ENCODE measurements around the gene COL9A3.
A peak's percentile ranks its signal among the peaks of the same experiment; 100 is the strongest.
"Not testable (repeated sequence)": the region's sequence is repeated elsewhere in the genome, so short reads cannot be mapped to it uniquely, and the experiment has no call there.

The COL9A3 gene

DNA sequence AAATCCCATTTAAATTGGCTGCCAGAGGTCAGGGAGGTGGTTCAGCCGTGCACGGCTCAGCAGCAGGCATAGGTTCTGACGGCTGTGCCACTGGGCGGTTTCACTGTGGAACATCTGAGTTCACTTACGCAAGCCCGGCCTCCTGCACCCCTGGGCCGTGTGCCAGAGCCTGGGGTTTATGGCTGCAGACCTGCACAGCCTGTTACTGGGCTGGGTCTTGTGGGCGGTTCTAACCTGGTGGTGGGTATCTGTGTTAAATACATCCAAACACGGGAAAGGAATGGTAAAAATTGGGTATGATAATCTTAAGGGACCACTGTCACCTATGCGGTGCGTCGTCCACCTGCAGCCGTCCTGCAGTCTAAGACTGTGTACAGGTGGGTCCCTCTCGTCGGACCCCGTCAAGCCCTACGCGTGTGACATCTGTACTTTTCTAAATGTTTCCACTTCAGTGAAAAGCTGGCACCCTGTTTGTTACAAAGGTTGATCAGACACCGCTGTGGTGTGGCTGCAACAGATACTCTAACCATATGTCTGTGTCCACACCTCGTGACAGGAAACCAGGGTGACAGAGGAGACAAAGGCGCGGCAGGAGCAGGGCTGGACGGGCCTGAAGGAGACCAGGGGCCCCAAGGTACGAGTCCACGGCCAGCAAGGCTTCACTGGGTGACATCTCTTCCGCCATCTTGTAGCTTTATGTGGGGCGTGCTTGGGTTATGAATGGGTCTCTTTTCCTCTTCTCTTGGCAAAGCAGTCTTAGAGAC is 21.5 kb downstream of the COL9A3 start:
- DNase-seq = no peak

DNA sequence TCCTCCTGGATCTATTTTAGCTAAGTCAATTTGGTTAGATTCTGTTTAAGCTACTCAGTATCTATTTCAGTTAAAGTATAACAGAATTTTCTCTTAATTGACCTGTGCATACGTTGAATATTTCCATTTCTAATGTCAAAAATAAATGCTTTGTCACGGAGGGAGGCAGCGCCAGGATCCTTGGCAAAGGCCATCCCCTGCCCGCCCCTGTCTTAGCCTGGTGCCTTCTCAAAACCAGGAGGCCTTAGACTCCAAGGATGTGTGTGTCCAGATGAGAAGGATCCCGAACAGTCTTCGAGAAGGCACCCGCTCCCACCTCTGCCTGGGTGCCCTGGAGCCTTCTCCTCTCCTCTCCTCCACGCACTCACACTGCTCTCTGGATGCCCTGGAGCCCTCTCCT is 22.4 kb downstream of the COL9A3 start:
- no peak for DNase-seq

DNA sequence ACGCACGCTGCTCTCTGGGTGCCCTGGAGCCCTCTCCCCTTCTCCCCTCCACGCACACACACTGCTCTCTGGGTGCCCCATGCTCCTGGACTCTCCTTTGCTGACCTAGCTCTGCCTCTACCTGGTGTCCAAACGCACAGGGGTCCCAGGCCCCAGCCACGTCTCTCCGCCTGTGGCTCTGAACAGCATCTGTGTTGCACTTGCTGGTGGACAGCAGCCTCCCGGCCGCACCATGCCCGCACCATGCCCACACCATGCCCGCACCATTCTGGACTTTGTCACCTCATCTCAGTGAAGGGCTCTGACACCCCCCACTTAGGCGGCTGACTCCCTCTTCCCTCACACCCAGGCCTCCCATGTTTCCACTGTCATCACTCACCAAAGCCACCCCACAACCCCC is 23.0 kb downstream of the COL9A3 start:
- no peak for DNase-seq

DNA sequence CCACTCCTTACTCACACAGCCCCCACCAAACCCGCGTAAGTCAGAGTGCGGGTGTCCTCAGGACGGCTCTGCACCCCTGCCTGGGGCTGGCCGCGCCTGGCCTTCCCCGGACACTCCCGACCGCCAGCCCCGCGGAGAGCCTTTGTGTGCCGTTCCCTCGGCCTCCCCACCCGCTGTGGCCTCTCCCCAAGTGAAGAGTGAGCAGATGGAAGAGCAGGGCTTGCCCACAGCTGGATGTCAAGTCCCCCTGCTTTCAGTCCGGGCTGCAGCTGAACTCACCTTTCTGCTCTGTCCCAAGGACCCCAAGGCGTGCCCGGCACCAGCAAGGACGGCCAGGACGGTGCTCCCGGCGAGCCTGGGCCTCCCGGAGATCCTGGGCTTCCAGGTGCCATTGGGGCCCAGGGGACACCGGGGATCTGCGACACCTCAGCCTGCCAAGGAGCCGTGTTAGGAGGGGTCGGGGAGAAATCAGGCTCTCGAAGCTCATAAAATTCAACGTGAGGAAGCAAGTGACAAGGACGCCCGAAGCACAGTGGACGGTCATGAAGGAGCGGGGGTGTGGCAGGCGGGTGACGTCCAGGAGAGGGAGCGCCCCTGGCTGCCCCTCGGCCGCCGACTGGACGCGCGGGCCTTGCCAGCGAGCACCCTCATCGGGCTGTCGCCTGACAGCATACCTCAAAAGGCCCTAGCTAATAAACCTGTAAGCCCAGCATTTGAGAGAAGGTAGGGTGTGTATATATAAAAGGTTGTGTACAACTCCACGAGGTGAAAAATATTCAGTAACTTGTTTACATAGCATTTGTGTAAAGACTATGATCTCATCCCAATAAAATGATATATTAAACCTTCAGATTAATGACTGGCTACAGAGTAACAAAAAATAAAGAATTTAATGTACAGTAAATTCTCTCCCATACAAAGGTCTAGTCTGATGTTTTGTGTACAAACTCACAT is 23.7 kb downstream of the COL9A3 start:
- DNase-seq = no peak

DNA sequence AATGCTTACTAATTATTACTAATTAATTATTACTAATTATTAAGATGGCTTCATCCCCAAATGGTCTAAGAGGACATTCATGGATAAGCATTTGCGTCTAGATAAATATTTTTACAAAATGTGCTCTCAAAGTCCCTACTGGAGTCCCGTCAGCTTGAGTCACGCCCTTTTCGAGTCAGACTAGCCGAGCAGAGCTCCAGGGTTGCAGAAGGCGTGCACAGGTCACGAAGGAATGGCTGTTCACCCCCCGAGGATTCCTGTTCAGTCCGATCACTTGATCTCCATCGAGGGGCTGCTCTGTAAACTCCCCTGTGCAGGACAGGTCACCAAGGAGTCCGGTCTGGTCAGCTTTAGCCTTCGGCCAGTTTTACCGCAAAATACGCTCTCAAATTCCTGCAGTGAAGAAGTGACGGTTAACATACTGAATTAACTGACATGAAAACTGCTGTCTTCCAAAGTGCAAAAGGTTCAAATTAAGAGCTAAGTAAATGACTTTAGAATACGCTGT is 24.9 kb downstream of the COL9A3 start:
- no peak for DNase-seq

DNA sequence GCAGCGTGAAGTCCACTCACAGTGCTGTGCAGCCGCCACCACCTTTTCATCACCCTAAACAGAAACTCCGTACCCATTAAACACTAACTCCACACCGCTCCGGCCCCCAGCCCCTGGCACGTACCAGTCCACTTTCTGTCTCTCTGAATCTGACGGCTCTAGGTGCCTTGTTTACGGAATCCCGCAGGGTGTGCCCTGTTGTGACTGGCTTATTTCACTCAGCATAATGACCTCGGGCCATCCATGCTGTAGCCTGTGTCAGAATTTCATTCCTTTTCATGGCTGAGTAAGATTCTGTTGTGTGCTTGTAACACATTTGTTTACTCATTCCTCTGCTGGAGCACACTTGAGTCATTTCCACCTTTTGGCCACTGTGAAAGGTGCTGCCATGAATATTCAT is 26.8 kb downstream of the COL9A3 start:
- DNase-seq = no peak

DNA sequence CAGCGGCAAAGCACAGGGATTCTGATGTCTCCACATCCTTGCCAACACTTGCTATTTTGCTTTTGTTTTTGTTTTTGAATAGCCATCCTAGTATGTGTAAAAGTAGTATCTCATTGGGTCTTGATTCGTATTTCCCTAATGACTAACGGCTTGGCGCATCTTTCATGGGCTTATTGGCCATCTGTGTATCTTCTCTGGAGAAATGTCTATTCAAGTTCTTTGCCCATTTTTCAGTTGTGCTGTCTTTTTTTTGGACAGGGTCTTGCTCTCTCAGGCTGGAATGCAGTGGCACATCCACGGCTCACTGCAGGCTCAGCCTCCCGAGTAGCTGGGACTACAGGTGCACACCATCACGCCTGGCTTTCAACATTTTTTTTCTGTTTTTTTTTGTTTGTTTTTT is 27.3 kb downstream of the COL9A3 start:
- DNase-seq = no peak

DNA sequence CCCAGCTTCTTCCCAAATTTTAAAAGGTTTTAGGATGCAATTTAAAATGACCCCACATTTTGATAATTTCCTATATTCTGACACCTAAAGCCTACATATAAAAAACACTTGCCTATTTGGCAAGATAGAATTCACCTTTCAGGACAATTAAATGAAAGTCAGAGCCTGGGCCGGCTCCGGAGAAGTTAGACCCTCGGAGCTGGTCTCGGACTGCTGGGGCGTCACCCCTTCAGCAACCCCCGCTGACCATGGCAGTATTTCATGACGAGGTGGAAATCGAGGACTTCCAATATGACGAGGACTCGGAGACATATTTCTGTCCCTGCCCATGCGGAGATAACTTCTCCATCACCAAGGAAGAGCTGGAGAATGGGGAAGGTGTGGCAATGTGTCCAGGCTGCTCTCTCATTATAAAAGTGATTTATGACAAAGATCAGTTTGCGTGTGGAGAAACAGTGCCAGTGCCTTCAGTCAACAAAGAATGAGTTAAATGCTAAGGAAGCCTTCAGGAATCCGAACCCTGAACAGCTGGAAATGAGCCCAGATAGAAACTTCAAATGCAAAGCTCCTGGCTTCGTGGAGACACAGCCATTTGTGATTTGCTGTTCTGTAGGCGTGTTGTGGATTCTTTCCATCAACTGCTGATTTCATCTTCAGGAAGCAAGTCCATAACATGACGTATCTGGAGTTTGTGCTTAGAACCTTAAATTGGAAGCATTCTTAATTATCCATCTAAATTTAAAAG is 28.7 kb downstream of the COL9A3 start:
- peak; percentile 11 for DNase-seq

DNA sequence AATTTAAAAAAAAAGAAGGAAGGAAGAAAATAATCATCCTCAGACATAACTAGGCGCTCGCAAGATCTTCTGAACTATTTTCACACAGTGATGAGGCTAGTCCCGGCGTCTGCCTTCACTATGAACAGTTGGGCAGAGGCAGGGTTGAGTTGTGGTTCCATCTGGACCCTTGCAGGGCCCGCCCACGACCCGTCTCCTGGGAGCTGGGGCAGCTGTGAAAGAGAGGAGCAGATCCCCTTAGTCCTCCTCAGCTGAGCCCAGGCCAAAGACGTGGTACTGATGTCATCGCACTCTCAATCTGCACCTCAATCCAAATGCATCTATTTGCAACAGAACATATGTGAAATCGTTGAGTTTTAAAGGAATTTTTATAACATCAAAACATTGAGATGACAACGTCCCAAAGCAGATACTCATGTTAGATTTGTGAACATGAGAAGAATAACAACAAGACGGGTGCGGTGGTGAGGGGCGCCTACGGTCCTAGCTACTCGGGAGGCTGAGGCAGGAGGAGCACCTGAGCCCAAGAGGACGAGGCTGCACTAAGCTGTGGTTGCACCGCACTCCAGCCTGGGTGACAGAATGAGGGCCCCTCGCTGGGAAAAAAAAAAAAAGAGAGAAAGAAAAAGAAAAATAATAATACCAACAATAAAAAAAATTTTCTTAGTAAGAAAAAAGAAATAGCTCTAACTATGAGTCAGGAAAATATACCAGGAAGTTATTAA is 29.5 kb downstream of the COL9A3 start:
- DNase-seq = no peak

DNA sequence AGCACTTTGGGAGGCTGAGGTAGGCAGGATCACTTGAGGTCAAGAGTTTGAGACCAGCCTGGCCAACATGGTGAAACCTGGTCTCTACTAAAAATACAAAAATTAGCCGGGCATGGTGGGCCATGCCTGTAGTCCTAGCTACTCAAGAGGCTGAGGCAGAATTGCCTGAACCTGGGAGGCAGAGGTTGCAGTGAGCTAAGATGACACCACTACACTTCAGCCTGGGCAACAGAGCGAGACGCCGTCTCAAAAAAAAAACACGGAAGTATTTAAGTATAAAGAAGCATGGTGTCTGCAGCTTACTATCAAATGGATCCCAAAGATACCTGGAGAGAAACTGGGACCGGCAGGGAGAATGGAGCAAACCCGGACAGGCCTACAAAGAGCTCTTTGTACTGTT is 32.1 kb downstream of the COL9A3 start:
- DNase-seq = not testable (repeated sequence)

DNA sequence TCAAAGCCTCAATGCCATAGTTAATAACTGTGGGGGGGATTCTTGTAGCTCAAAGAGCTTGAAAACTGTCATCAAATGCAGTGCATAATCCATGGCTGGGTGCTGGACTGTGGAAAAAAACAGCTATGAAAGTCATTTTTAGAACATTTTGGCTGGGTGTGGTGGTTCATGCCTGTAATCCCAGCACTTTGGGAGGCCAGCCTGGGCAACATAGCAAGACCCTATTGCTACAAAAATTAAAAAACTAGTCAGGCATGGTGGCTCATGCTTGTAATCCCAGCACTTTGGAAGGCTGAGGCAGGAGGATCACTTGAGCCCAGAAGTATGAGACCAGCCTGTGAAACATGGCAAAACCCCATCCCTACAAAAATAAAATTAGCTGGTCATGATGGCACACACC is 32.6 kb downstream of the COL9A3 start:
- no peak for DNase-seq

DNA sequence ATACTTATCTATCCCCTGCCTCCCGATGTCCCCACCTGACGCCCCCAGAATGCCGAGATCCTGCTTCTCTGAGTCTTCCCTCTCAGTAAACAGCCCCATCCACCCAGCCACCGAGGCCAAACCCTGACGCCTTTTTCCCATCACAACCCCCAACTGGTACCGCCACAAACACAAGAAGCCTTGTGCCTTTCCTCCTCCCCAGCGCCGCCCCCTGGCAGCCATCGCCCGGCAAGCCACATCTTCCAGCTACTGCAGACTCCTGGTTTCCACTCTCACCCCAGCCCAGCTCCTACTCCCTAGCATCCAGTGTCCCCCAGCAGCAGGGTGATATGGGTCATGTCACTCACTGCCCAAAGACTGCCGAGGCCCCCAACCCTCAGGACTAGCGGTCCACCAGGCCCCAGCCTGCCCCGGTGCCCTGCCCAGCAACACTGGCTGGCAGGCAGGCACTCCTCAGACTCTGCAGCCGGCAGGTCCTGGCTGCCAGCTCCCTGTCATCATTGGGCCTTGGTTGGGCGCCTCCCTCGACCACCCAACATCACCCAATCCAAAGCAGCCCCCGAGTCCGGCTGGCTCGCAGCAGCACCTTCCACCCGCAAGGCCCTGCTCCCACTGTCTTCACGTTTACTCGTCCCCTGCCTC is 33.6 kb downstream of the COL9A3 start:
- DNase-seq = no peak

DNA sequence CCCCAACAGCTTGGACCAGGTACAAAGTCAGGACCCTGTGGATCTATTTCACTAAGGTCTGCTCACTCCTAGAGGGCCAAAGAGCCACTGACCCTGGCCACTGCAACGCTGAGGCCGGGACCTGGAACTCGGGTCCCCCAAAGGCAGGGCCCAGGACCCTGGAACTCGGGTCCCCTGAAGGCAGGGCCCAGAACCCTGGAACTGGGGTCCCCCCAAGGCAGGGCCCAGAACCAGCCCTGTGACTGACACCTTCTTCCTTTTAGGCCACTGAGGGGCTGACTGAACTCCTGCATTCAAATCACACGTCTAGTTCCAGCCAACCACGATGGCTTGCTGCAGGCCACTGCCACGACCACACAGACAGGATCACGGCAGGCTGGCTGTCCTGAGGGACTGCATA is 35.3 kb downstream of the COL9A3 start:
- DNase-seq = no peak

DNA sequence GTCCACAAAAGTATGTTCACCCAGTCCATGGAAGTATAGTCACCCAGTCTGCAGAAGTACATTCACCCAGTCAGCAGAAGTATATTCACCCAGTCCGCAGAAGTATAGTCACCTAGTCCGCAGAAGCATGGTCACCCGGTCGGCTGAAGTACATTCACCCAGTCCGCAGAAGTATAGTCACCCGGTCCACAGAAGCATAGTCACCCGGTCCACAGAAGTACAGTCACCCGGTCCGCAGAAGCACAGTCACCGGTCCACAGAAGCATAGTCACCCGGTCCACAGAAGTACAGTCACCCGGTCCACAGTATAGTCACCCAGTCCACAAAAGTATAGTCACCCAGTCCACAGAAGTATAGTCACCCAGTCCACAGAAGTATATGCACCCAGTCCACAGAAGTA is 36.0 kb downstream of the COL9A3 start:
- no peak for DNase-seq

DNA sequence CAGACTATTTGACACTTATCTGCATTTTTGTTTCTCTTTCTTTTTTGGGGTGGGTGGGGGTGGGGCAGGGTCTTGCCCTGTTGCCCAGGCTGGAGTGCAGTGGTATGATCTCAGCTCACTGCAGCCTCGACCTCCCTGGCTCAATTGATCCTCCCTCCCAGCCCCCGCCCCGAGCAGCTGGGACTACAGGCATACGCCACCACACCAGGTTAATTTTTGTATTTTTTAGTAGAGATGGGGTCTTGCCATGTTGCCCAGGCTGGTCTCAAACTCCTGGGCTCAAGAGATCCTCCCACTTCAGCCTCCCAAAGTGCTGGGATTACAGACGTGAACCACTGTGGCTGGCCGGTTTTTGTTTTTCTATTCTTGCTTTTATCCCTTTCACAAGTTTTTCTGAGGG is 36.5 kb downstream of the COL9A3 start:
- DNase-seq = not testable (repeated sequence)

DNA sequence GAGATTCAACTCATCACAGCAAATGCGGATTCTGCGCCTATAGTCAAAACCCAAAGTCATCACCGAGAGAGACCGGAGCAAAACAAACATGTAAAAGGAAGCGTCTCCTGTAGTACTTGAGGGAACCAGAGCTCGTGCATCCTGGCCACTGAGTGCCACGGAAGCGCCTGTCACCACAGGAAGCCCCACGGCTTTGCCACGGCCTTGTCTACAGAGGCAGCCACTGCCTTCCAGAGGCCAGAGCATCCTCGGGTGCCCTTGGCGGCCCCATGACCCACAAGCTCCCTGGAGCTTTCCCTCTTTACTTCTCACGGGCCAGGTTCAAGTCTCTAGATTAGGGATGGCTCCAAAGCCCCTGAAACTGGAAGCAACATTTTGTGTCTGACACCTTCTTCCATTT is 37.3 kb downstream of the COL9A3 start:
- DNase-seq = no peak

DNA sequence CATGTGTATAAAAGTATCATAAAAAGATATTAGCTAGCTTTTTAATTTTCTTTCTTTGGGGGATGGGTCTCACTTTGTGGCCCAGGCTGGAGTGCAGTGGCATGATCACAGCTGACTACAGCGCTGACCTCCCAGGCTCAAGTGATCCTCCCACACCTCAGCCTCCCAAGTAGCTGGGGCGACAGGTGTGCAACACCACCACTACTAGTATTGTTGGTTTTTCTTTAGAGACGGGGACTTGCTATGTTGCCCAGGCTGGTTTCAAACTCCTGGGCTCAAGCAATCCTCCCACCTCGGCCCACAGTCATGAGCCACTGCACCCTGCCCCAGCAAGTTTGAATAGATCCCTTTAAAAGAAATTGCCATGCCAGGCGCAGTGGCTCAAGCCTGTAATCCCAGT is 38.3 kb downstream of the COL9A3 start:
- DNase-seq = no peak

DNA sequence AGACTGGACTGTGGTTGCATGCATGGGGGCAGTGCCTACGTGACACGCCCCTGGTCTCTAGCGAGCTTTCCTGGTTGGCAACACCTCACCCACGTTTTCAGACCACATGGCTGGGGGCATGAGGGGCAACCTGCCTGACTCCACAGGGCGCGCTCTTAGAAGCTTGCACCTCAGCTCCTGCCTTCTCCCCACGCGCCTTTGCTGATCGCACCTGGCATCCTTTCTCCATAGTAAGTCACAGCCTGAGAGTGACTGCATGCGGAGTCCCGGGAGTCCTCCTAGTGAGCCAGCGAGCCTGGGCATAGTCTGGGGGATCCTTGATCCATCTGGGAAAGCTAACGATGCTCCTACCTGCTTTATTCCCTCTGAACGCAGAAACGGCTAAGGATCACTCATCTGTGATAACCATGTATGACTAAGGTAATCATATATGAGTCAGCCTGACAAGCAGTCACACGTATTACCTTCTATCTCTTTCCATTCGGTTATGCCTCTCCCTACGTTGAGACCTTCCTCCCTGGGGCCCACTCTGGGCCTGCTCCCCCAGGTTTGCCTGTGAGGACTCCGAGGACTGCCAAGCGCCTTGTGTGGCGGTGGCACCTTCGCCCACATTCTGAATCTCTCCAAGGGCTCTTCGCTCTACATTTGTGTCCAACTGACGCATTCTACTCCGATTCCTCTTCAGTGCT is 40.2 kb downstream of the COL9A3 start:
- no peak for DNase-seq

DNA sequence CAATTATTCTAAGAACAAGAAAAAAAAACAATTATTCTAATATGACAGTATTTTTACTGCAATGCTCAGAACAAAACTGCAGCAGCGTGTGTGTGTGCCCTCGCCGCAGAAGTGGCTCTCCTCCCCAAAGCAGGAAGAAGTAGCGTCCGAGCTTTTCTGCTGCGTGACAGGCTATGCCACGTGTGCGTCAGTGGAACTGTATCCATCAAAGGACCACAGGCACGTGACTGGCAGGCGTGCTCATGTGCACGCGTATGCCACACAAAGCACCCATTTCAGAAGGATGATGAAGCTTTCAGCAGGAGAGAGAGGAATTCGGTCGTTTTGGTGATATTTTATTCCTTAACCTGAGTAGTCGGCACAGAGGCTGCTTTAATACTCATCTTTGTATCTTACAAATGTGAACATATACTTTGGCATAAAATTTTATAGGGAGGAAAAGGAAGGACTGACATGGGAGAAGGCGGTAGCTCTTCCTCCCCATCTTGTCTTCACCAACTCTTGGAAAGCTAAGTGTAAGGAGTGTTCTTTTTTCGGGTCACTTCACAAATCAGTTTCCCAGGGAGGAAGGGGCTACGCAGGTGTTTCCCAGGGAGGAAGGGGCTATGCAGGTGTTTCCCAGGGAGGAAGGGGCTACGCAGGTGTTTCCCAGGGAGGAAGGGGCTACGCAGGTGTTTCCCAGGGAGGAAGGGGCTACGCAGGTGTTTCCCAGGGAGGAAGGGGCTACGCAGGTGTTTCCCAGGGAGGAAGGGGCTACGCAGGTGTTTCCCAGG is 41.4 kb downstream of the COL9A3 start:
- DNase-seq = no peak

DNA sequence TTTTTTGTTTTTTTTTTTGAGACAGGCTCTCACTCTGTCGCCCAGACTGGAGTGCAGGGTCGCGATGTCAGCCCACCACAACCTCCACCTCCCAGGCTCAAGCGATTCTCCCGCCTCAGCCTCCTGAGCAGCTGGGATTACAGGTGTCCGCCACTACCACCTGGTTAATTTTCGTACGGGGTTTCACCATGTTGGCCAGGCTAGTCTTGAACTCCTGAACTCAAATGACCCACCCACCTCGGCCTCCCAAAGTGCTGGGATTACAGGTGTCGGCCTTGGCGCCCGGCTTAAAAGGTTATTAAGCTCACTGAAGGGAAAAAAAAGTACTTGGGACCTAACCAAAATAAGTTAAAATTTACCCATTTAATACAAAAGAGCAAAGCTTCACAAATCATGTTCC is 42.9 kb downstream of the COL9A3 start:
- no peak for DNase-seq

Data from fibroblast of skin of back (primary cell).